ENCODE data around the gene GPR161.

The GPR161 gene

DNA sequence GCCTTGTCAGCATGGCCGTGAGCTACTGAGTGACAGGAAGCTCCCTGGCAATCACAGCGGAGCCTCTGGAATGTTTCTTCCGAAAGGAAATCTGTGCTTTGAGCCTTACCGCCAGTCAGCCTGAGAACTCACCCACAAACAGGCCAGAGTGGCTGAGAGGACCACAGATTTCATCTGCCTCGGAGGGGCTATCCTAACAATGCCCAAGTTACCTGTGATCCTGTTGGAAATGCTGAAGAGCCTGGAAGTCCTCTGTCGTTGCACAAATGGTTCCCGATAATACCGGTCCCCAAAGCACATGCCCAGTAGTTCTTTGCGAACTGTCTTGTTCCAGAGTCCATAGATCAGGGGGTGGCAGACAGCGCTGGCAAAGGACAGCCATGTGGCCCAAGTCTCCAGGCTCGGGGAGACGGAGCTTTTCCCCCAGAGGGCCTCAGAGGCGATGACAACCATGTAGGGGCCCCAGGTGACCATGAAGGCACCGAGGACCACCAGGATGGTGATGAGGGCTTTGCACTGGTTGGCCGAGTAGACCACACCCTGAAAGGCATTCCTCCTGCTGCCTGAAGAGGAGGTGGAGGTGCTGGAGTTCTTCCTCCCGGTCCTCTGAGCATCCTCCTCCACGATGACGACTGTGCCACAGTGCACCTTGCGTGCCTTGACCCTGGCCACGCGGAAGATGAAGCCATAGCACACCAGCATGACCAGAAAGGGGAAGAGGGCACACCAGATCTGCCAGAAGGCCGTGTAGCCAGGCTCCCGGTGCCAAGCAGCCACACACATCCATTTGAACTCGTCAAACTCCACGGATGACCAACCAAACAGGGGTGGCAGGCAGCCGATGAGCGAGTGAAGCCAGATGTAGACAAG, 40.2 kb downstream of the GPR161 start:
- TF ChIP-seq ZFX (IDR thresholded peaks at IDR 0.05), result no peak
- TF ChIP-seq, protein P1, sequence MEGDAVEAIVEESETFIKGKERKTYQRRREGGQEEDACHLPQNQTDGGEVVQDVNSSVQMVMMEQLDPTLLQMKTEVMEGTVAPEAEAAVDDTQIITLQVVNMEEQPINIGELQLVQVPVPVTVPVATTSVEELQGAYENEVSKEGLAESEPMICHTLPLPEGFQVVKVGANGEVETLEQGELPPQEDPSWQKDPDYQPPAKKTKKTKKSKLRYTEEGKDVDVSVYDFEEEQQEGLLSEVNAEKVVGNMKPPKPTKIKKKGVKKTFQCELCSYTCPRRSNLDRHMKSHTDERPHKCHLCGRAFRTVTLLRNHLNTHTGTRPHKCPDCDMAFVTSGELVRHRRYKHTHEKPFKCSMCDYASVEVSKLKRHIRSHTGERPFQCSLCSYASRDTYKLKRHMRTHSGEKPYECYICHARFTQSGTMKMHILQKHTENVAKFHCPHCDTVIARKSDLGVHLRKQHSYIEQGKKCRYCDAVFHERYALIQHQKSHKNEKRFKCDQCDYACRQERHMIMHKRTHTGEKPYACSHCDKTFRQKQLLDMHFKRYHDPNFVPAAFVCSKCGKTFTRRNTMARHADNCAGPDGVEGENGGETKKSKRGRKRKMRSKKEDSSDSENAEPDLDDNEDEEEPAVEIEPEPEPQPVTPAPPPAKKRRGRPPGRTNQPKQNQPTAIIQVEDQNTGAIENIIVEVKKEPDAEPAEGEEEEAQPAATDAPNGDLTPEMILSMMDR (conservative IDR thresholded peaks at IDR 0.05), result no peak
- H3K27ac ChIP-seq, result no peak overlapping the region

DNA sequence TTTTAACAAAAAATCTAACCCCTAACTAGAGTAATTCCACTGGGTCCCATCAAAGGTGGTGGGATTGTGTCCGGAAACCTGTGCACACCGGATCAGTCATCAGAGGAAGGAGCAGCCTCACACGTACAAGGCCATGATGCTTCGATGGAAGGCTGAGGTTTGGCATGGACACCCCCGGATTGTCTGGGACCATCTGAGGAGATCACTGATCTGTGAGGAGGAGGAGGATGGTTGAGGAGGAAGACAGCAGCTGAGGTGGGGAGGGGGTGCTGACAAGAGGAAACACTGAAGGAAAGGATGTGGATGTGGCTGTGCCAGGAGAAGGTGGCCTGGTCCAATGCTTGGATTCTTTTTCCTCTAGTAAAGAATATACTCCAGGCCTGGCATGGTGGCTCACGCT, 41.3 kb downstream of the GPR161 start:
- TF ChIP-seq, protein P1 (conservative IDR thresholded peaks at IDR 0.05), result no peak
- TF ChIP-seq ZFX (IDR thresholded peaks at IDR 0.05), result no peak
- H3K27ac ChIP-seq, result no peak overlapping the region

DNA sequence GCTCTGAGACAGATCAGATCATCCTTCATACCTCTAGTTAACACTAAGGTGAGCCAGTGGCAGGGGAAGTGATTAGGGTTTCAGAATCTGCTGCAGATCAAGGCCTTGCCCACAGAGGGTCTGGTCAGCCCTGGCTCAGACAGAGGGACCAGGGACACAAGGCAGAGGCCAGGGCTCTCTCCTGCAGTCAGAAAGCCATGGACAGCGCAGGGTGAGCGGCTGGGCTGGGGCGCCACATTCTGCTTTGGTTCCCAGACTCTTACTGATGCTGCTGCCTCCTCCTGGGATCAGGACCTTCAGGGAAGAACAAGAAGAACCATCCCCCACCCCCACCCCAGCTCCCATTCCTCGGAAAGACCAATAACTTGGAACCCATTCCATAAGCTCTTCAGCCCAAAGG, 43.1 kb downstream of the GPR161 start:
- no peak for TF ChIP-seq ZFX (IDR thresholded peaks at IDR 0.05)
- TF ChIP-seq, protein P1 (conservative IDR thresholded peaks at IDR 0.05), result no peak
- H3K27ac ChIP-seq, result no peak overlapping the region

DNA sequence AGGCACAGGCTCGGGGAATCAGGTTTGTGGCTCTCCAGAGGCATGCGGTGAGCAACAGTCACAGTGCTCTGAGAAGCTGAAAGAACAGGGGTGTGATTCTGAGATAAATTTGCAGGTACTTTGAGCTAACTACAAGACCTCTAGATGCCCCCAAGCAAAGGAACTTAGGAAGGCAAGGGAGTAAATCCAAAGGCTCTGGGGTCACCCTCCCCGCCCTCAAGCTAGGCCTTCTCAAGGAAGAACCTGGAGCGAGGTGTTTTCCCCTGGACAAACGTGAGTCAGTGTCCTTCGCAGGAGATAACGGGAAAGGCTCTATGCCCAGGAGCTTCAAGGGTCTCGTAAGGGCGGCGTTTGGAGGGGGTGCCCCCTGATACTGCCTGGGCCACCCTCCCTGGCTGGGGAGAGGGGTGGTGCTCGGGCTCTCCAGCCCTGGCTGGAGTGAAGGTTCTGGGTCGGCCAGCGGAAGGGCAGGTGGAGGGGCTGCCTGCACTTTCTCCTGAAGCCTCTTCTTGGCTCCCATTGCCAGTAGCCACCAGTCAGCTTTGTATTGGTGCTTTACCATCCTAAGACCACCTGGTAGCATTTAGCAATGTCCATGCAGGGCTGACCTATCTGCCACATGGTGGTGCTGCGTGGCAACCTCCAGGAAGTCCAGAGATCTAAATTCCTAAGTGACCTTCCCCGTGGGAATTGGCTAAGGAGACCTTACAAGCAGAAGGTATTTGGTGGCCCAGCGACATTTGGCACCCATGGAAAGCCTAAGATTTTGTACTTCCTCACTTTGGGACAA, 44.0 kb downstream of the GPR161 start:
- no peak for TF ChIP-seq ZFX (IDR thresholded peaks at IDR 0.05)
- TF ChIP-seq, protein P1 (conservative IDR thresholded peaks at IDR 0.05), result peak; percentile 46
- no peak overlapping the region for H3K27ac ChIP-seq

DNA sequence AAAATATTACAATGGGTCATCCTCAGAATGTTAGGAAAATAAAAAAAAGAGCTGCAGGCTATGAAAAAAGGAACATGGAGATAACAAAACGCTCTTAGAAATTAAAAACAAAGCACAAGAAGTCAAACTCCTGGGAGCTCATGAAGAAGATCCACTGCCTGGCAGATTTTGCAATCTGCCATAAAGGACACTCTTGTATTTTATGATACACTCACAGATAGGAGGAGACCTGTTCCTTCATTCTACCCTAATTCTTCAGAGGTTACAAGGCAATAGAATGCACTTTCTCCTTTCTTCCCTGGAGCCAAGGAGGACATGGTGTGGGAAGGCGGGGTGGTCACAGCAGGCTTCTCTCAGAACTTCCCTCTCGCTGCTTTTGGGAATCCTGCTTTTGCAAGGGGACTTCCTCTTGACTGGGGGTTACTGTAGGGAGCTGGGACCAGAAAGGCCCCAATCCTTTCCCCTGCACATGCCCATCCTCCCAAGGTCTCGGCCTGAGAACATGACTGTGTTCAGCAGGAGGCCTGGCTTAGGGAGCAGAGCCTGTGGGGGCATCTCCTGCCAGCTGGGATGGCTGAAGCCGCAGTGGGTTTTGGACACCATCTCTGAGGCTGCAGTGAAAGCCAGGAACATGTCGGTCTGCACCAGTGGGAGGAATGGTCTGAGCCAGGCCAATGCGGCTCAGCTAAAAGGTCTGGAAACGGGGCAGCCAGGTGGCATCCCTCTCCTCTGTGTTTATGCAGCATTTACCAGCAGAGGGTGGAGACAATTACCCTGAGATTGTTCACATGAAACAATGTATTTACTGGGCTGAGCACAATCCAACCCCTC, 44.8 kb downstream of the GPR161 start:
- no peak overlapping the region for H3K27ac ChIP-seq
- TF ChIP-seq ZFX (IDR thresholded peaks at IDR 0.05), result no peak
- TF ChIP-seq, protein P1 (conservative IDR thresholded peaks at IDR 0.05), result no peak

DNA sequence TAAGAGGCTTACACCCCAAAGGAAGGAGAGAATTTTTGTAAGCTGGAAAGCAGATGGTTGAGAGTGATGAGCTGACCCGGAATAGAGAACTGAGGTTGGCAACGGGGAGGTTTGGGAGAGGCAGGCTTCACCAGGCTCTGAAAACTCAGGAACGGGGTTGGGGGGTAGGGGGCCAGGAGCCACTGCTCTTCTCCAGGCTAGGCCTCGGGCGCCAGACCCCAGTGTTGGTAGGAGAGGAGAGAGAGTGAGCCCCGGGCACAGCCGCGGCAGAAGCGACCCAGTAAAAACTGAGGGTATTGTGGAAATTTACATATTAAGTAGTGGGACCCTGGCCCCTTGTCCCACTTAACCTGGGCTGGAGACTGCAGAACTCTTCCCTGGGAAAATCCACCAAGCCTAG, 45.7 kb downstream of the GPR161 start:
- no peak for TF ChIP-seq ZFX (IDR thresholded peaks at IDR 0.05)
- TF ChIP-seq, protein P1 (conservative IDR thresholded peaks at IDR 0.05), result no peak
- H3K27ac ChIP-seq, result no peak overlapping the region
